ENCODE measurements around the gene RPS25.
"Not testable (repeated sequence)": the region's sequence is repeated elsewhere in the genome, so short reads cannot be mapped to it uniquely, and the experiment has no call there.

Gene RPS25

GRCh38 chr11:119014209-119014924 is 3.8 kb downstream of the RPS25 start:
- DNase-seq = no peak

- DNase-seq = no peak
Measured at GRCh38 chr11:119012629-119013170, 5.4 kb downstream of the RPS25 start.

- no peak for DNase-seq
Measured at GRCh38 chr11:119011476-119012053, 6.6 kb downstream of the RPS25 start.

GRCh38 chr11:119006656-119007055 is 11.5 kb downstream of the RPS25 start:
- DNase-seq = no peak

- DNase-seq = no peak
Measured at GRCh38 chr11:119000906-119001305, 17.2 kb downstream of the RPS25 start.

- peak; percentile 91 for DNase-seq
Measured at GRCh38 chr11:118998822-118999221, 19.3 kb downstream of the RPS25 start.

GRCh38 chr11:118998388-118998717 is 19.8 kb downstream of the RPS25 start:
- no peak for DNase-seq

GRCh38 chr11:118997627-118998387 is 20.3 kb downstream of the RPS25 start, which contains the start of gene CENATAC:
Gene CENATAC (plus strand): TSS chr11:118998138. CDS start chr11:118998198, 60 bp downstream.
- peak; percentile 87 for DNase-seq

- no peak for DNase-seq
Measured at GRCh38 chr11:118996926-118997626, 21.1 kb downstream of the RPS25 start.

GRCh38 chr11:118991486-118992038 is 26.6 kb downstream of the RPS25 start:
- not testable (repeated sequence) for DNase-seq

GRCh38 chr11:118988280-118988679 is 29.9 kb downstream of the RPS25 start:
- no peak for DNase-seq

- no peak for DNase-seq
Measured at GRCh38 chr11:118984825-118985224, 33.3 kb downstream of the RPS25 start.

GRCh38 chr11:118984337-118984736 is 33.8 kb downstream of the RPS25 start:
- not testable (repeated sequence) for DNase-seq

- DNase-seq = no peak
Measured at GRCh38 chr11:118980191-118980881, 37.8 kb downstream of the RPS25 start.

- no peak for DNase-seq
Measured at GRCh38 chr11:118979434-118979833, 38.7 kb downstream of the RPS25 start.

GRCh38 chr11:118975771-118976709 is 42.1 kb downstream of the RPS25 start:
- DNase-seq = no peak

GRCh38 chr11:118973985-118974384 is 44.2 kb downstream of the RPS25 start:
- DNase-seq = no peak

GRCh38 chr11:118971646-118972045 is 46.5 kb downstream of the RPS25 start, which contains the start of gene FOXR1:
Gene FOXR1 (plus strand): TSS chr11:118971761. CDS start chr11:118971932, 171 bp downstream.
- no peak for DNase-seq

- DNase-seq = not testable (repeated sequence)
Measured at GRCh38 chr11:118969508-118969907, 48.6 kb downstream of the RPS25 start.
